IPS-NIHi11 (cell line): ENCODE data around the gene AP2S1.
A peak's percentile ranks its signal among the peaks of the same experiment; 100 is the strongest.
"Not testable (repeated sequence)": the region's sequence is repeated elsewhere in the genome, so short reads cannot be mapped to it uniquely, and the experiment has no call there.

Source experiments
- DNase-seq: peaks from one replicate; pipeline ENCODE4 v3.0.0; 2012; ENCODE audit warnings: mixed read lengths, low spot score

AP2S1 gene

DNA sequence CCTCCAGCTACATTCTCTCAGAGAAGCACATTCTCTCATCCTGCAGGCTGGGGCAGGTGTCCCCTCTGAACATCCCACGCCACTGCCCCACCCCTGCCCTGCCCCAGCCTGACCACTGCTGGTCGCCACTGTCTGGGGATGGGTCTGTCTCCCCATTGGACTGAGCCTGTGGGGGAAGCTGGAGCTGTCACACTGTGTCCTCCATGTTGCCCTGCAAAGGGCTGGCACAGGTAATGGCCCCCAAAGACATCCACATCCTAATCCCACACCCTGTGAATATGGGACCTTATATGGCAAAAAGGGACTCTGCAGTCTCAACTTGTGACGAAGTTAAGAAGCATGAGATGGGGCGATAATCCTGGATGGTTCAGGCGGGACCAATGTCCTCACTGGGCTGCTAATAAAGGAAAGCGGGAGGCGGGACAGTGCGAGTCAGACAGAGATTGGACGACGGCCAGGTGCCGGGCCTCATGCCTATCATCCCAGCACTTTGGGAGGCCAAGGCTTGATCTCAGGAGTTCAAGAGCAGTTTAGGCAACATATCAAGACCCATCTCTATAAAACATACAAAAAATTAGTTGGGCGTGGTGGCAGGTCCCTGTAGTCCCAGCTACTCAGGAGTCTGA, 9.1 kb downstream of the AP2S1 start:
- DNase-seq = no peak

DNA sequence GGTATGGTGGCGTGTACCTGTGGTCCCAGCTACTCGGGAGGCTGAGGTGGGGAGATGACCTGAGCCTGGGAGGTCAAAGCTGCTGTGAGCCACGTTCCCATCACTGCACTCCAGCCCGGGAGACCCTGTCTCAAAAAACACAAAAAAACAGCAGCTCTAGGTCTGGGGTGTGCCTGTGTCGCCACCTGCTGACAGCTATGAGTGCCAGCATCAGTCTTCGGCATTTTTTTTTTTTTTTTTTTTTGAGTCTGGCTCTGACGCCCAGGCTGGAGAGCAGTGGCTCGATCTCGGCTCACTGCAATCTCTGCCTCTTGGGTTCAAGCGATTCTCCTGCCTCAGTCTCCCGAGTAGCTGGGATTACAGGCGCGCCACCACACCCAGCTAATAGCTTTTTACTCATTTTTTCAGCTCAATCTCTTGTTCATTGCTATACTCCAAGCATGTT, 10.1 kb downstream of the AP2S1 start:
- peak; percentile 75 for DNase-seq

DNA sequence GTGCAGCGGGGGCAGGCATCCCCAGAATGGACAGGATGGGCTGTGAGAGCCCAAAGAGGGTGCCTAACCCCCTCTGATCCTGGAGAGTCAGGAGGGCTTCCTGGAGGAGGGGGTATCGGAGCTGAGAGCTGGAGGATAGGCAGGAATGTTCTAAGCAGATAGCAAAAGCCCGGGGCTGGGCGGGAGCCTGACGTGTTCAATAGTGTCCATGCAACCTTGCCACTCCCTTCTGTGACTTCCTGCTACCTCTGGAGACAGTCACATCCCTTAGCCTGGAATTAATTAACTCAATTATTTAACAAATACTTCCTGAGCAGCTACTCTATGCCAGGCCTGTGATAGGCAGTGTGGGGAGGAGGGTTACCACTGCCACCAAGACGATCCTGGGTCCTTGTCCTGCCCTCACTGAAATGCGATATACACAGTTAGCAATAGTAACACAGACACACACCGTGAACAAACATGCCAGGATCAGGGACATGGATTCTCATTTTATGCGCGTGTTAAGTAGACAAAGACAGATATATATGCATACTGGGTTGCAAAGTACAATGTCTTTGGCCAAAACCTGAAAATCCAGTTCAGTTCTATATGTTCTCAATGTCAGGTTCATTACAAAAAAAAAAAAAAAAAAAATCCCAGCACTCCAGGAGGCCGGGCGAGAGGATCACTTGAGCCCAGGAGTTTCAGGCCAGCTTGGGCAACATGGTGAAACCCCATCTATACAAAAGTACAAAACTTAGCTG, 10.7 kb downstream of the AP2S1 start:
- DNase-seq = no peak

DNA sequence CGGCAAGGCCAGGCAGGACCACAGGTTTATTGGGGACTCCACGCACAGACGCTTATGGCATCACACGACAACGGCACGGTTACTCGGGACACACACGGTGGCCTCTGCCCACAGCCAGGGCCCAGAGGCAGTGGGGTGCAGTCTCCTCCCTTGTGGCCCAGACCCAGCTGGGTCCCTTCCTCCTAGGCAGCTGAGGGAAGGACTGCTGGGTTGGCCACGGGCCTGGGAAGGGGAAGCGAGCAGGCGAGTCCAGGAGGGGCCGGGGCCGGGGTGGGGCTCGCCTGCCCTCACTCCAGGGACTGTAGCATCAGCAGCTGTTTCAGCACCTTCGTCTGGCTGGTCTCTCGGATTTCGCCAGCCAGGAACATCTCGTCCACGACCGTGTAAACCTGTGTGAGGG, 12.5 kb downstream of the AP2S1 start:
- DNase-seq = no peak

DNA sequence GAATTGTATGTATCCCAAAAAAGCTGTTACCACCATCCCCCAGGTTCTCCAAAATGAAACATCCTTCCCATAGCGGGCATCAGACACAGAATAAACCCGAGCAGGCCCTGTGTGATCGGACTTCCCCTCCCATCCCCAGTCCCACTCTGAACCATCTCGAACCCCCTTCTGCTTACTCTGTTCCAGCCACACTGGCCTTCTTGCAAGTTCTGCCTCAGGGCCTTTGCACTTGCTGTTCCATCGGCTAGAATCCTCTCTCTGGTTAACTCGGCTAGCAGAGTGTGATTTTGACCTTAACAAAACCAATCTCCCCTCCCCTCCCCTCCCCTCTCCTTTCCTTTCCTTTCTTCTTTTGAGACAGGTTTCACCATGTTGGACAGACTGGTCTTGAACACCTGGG, 15.7 kb downstream of the AP2S1 start:
- no peak for DNase-seq

DNA sequence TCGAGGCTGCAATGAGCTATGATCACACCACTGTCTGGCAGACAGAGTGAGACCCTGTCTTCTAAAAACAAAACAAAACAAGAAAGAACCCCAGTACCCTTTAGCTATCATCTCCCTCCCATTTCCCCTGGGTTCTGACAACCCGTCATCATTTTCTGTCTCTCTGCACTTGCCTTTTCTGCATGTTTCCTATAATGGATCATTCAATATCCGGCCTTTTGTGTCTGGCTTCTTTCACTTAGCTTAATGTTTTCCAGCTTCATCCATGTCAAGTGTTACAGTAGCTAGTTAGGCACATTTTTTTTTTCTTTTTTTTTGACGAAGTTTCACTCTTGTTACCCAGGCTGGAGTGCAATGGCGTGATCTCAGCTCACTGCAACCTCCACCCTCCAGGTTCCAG, 16.5 kb downstream of the AP2S1 start:
- DNase-seq = no peak

DNA sequence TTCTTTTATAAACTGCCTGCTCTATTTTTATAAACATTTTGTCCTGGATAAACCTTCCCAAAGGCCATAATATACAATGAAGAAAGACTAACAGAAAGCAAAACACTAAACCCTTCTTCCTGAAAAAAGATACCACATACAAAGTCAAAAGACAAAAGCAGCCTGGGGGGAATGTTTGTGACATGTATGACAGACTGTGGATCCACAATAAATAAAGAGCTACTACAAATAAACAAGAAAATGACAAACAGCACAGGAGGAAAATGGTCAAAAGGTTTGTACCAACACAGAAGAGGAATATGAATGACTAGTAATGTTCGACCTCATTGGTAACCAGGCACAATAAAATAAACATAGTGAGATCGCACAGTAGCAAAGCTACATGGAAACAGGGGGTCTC, 19.8 kb downstream of the AP2S1 start:
- no peak for DNase-seq

DNA sequence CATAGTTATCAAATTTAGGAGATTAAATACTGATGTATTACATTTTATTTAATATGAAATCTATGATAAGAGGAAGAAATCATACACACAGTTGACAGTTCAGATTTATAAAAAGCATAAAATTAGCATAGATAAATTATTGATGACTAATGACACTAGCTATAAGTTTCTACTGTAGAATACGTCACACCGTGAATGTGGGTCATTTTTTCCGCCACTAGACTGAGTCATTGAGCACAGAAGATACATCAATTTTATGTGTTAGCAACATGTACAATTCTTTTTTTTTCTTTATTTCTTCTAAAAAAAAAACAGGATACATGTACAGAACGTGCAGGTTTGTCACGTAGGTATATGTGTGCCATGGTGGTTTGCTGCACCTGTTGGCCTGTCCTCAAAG, 22.2 kb downstream of the AP2S1 start:
- no peak for DNase-seq

DNA sequence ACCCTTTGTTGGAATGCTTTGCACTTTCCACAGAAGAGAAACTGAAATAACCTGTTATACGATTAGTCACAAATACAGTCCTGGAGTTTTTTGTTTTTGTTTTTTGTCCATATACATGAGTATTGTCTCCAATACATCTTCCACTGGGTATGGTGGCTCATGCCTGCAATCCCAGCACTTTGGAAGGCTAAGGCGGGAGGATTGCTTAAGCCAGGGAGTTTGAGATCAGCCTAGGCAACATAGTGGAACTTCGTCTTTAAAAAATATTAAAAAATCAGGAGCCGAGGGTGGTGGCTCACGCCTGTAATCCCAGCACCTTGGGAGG, 25.0 kb downstream of the AP2S1 start:
- DNase-seq = no peak

DNA sequence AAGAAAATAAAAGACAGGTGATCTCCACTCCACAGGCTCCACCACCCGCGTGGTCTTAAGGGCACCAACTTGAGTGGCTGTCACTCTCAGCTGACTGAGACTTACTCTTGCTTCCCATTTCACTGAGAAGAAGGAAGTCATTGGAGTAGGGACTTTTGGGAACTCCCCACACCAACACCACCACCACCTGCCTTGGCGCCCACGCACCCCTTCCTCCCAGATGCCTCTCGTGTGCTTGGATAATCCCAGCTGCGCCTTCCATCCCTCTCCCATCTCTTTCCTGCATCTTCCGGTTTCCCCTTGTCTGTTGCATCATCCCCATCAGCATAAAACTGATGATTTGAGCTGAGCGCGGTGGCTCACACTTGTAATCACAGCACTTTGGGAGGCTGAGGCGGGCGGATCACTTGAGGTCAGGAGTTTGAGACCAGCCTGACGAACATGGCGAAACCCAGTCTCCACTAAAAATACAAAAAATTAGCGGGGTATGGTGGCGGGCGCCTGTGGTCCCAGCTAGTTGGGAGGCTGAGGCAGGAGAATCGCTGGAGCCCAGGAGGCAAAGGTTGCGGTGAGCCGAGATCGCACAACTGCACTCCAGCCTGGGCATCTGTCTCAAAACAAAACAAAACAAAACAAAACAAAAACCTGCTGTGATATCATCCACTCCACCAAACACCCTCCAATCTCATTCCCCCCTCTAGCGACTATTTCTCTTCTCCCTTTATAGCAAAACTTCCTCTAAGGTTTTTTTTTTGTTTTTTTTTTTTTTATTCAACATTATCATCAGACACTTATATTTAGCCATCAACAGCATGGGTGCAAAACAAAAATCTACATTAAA, 25.5 kb downstream of the AP2S1 start:
- no peak for DNase-seq

DNA sequence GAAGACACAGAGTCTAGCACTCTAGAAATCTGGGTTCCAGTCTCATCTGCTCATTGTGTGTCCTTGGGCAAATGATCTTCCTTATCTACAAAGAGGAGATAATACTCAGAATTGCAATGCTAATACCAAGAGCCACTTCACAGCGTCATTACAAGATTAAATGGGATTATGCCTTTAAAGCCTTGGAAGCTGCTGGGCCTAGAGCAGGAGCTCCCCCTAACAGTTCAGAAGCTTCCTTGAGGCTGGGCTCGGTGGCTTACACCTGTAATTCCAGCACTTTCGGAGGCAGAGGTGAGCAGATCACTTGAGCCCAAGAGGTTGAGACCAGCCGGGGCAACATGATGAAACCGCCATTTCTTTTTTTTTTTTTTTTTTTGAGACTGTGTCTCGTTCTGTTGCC, 27.6 kb downstream of the AP2S1 start:
- DNase-seq = no peak

DNA sequence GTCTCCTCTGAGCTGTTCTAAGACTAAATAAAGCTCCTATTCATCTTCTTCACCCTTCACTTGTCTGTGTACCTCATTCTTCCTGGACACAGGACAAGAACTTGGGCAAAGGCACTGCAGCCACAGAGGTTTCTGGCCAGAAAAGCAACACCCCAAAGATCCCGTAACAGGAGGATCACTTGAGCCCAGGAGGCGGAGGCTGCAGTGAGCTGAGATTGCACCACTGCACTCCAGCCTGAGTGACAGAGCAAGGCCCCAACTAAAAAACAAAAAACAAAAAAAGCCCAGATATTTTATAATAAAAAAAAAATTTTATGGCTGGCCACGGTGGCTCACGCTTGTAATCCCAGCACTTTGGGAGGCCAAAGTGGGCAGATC, 28.2 kb downstream of the AP2S1 start:
- DNase-seq = not testable (repeated sequence)

DNA sequence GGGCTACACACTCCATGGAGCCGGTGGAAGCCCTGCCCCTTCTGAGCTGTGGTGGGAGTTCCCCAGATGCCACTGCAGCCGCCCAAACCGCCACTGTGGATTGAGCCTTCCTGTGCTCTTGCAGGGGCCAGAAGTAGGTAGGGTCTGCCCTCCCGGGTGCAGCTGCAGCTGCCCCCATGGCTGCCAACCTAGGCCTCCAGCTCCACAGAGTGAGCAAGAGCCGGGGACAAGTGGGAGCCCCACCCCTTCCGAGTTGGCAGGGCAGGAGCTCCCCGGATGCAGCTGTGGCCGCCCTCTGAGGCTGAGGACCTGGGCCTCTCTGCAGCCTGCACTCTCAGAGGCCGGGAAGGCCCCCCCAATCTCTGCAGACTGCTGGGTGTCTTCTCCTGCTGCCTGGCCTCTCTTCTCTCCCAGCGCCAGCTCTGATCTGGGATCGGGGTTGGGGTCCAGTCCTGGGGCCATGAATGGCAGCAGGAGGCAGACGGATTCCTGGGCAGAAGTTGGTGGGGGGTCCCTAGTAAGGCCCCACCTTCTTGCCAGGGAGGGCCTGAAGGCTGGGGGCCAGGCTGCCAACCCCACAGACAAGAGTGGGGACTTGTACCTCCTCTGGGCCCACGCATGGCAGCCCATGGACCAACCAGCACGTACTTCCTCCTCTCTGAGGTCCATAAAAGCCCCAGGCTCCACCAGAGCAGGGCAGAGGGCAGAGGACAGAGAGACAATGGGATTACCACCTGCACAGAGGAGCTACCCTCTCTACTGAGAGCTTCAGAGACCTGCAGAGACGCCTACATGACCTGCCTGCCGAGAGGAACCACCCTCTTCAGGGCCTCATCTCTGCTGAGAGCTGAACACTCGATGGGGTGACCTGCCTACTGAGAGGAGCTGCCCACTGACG, 28.9 kb downstream of the AP2S1 start:
- no peak for DNase-seq

DNA sequence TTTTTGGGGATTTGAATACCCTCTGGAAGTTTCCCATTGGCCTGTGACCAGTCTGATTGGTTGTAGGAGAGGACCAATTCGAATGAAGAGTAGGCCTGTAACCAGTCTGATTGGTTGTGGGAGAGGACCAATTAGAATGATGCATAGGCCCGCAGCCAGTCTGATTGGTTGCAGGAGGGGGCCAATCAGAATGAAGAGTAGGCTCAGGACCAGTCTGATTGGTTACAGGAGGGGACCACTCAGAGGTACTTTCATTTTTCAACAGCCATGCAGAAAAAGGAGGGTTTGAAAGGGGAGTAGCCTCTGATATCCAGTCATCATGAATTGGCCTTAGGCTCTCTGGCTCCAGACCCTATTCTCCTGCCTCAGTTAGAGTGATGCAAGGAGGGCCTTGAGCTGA, 31.8 kb downstream of the AP2S1 start:
- no peak for DNase-seq

DNA sequence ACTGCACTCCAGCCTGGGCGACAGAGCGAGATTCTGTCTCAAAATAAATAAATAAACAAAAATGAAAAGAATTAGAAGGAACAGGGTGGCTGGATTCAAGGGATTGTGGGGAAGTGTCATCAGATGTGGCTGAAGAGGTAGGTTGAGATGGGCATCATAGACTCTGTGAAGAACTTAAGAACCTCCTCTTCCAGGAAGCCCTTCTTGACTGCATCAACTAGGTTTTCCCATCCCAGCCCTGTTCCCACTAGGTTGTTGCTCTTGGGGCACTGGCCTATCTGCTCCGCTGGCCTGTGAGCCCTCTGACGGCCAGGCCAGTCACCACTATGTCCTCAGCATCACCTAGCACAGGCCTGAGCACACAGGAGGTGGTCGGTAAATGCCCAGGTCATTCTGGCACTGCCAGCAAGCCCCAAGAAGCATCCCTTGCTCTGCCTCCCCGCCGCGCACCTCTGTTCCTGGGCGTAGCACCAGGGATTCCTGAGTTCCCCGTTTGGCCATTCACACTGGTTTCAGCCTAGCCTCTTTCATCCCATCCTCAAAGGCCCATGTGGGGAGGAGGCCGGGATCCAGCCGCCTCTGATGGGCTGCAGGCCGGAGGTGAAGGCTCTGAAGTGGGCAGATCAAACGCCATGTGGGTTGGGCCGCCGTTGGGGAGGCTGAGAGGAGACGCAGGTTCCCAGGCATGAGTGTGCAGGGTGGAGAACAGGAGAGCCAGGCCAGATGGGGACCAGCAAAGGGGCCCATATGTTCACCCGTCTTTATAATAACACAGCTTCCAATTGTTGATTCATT, 34.6 kb downstream of the AP2S1 start:
- DNase-seq = no peak

DNA sequence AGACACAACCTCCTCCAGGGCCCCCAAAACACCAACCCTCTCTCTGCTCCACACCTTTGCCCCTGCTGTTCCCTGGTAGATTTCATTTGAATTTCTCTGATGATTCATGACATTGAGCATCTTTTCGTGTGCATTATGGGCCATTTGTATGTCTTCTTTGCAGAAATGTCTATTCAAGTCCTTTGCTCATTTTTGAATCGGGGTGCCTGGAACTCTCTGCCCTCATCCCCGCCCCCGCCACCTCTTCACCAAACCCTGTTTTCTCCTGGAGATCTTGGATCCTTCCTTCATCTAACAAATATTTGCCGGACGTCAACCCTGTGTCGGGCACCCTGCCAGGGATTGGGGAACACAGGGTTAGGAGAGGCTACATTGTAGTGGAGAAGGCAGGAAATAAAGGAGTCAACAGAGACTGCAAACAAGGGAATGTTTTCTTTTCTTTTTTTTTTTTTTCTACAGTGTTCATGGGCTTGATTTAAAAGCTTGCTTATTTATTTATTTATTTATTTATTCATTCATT, 36.7 kb downstream of the AP2S1 start:
- DNase-seq = no peak

DNA sequence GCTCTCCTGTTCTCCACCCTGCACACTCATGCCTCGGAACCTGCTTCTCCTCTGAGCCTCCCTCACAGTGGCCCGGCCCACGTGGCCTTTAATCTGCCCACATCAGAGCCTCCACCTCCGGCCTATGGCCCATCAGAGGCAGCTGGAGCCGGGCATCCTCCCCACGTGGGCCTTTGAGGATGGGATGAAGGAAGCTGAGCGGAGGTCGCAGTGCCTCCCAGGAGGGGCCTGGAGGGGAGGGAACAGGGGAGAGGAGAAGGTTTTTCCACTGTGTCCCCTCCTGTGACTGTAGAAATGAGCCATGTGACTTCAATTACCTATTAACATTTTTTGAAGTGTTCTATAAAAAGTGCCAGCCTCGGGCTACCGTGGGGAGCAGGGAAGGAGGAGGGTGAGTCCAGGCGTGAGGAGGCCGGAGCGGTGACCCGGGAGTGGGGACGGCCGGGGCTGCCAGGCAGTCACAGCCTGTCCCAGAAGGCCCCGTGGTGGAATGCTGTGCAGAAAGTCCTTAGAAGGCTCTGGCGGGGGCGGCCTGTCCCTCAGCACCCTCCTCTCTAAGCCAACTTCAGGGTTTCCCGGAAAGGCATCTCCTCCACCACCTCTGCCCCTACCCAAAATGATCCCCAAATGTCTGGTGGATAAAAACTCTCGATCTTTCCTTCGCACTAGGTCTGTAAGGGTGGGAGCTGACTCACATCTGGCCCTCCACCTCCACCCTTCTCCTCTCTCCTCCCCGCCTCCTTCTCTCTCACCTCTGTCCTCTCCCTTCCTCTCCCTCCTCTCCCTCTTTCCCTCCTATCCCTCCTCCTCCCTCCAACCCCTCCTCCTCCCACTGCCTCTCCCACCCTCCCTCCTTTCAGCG, 37.4 kb downstream of the AP2S1 start:
- no peak for DNase-seq

DNA sequence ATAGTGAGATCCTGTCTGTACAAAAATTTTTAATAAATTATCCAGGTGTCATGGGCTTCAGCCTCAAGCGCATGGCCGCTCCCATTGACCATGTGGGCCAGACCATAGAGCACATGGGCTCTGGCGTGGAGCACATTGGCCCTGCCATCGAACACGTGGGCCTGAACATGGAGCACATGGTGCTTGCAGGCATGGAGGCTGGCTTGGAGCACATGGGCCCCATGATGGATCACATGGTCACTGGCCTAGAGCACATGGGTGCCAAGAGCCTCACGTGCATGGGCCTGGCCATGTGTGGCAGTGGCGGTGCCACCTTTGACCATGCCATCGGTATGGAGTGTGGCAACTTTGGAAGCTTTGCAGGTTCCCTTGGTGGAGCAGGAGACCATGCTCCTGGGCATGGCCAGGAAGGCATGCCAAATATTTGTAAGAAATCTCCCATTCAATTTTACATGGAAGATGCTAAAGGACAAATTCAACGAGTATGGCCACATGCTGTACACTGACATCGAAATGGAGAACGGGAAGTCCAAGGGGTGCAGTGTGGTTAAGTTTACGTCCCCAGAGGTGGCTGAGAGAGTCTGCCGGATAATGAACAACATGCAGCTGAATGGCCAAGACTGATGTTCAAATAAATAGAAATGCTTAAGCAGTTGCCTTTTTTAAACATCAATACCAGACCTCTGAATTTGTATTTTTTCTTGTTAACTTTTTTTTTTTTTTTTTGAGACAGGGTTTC, 40.9 kb downstream of the AP2S1 start:
- DNase-seq = no peak

DNA sequence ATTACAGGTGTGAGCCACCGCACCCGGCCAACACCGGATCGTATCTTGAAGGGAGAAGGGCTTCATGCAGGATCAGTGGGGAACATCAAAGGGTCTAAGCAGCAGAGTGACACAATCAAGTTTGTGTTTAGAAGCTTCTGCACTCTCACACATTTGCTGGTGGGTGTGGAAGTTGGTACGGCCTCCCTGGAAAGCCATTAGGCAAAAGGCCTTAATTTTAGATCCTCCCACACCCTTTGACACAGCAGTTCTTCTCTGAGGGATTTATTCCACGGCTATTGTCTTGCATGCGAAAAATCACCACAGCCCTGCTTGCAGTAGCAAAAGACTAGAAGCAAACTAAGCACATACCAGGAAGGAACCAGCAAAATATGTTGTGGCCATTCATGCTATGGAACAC, 44.0 kb downstream of the AP2S1 start:
- DNase-seq = no peak
